ENCODE measurements around the gene OGG1.

- TF ChIP-seq CTCF (IDR thresholded peaks at IDR 0.05) = no peak
- TF ChIP-seq POLR2A (IDR thresholded peaks at IDR 0.05) = no peak
- no peak for TF ChIP-seq EP300 (IDR thresholded peaks at IDR 0.05)
Measured at GRCh38 chr3:9730657-9731205, 19.0 kb upstream of the OGG1 start.
